Fibroblast of pulmonary artery (primary cell): ENCODE data around the gene NUDCD3.
A peak's percentile ranks its signal among the peaks of the same experiment; 100 is the strongest.

ENCODE experiments used
- DNase-seq: peaks from one replicate; pipeline ENCODE4 v3.0.0-alpha.2; 2010; ENCODE audit warnings: low read depth
- H3K4me3 ChIP-seq: replicated peaks from 2 replicates; pipeline ENCODE4 v1.5.1; 2011; ENCODE audit warnings: low read depth, mild to moderate bottlenecking, control low read depth, low read length, moderate library complexity
- CTCF ChIP-seq: IDR thresholded peaks from 2 replicates; pipeline ENCODE4 v1.5.1; 2011; ENCODE audit warnings: mild to moderate bottlenecking, control low read depth, low read length, inconsistent platforms; ENCODE audit errors: missing control alignments

Gene NUDCD3

DNA sequence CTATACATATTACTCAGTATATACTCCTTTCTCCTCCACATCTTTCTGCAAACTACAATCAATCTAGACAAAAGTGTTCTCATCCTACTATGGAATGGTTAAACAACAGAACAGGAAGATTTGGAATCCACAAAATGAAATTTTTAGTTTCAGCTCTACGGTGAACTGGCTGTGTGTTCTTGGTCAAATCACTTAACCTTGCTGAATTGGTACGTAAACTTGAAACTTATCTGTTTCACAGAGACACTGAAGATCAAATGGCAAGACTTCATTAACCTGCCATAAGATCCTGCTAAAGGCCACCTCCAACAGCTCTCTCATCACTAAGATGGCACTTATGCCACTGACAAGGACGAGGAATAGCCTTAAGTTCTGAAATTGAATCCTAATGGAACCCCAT lies 1.5 kb downstream of the NUDCD3 start:
- DNase-seq, result no peak
- peak overlapping the region; percentile 81 for H3K4me3 ChIP-seq
- no peak for TF ChIP-seq CTCF

- TF ChIP-seq CTCF, result no peak
- DNase-seq, result peak; percentile 52
- H3K4me3 ChIP-seq, result no peak overlapping the region
These were observed 3.8 kb downstream of the NUDCD3 start for GRCh38 chr7:44486693-44487092.

DNA sequence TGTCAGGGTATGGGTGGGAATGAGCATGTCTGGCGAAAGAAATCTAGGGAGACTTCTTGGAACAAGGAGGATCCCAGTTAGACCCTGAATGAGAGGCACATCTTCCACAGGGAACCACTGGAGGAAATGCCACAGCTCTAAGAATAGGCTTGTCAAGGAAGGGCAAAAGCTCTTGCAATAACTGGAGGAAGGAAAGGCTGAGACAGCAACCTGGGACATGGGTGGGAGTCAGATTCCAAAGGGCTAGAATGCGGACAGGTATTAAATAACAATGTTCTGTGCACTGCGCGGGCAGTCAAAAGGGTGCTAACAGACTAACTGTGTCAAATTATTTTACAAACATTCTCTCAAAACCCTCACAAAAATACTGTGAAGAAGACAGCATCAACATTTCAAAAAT lies 4.5 kb downstream of the NUDCD3 start:
- no peak for TF ChIP-seq CTCF
- DNase-seq, result no peak
- H3K4me3 ChIP-seq, result no peak overlapping the region

- H3K4me3 ChIP-seq, result no peak overlapping the region
- no peak for TF ChIP-seq CTCF
- no peak for DNase-seq
These were observed 5.8 kb downstream of the NUDCD3 start for GRCh38 chr7:44484482-44485313.

GRCh38 chr7:44482502-44483485 lies 7.7 kb downstream of the NUDCD3 start:
- TF ChIP-seq CTCF, result no peak
- DNase-seq, result no peak
- H3K4me3 ChIP-seq, result no peak overlapping the region

DNA sequence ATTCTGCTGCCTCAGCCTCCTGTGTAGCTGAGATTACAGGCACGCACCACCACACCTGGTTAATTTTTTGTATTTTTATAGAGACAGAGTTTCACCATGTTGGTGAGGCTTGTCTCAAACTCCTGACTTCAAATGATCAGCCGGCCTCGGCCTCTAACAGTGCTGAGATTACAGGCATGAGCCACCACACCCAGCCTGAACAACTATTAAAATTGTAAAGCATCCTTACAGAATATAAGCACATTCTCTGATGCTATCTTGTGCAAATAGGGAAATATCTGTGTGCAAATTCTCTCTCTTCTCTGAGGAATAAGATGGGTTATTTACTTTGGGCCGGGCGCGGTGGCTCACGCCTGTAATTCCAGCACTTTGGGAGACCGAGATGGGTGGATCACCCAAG lies 12.5 kb downstream of the NUDCD3 start:
- no peak for TF ChIP-seq CTCF
- no peak overlapping the region for H3K4me3 ChIP-seq
- DNase-seq, result no peak
